IMR-90 (cell line): ENCODE results near the gene RABEP1. TPM values are rescaled to one million over a fixed set of nuclear protein-coding genes. Genes with fewer than 3 reads are reported as not detected.
A peak's percentile ranks its signal among the peaks of the same experiment; 100 is the strongest.

Source experiments
- ATAC-seq: fragments of 200-7000 bp; cut with Tn5 transposase; 2 replicates; pipeline ENCODE4 v1.9.1; 2020; ENCODE audit warnings: low read depth, mild to moderate bottlenecking, moderate library complexity
- BruUV-seq: library from RNA; stranded (reverse); fragments of 400-500 nt; replicated peaks from 2 replicates; lab custom pipeline; 2021; lab: Mats Ljungman, UMichigan
- CTCF ChIA-PET: fragments of 300-600 bp; formaldehyde crosslinking; extraction: SDS; loops from one replicate; lab custom pipeline; 2021; ENCODE audit warnings: antibody characterized with exemption; lab: Yijun Ruan, JAX
- POLR2A ChIA-PET: fragments of 300-600 bp; sonication (Branson Sonifier 250); formaldehyde crosslinking; loops from one replicate; lab custom pipeline; 2022; ENCODE audit warnings: antibody characterized with exemption; ENCODE audit not compliant: unreplicated experiment; lab: Charles Lee
- DNase-seq: peaks from one replicate; pipeline ENCODE4 v3.0.0; 2013
- H2AFZ ChIP-seq: replicated peaks from 2 replicates; pipeline ENCODE3; 2013; ENCODE audit warnings: low read length, mild to moderate bottlenecking; ENCODE audit not compliant: poor library complexity
- H2AK5ac ChIP-seq: 2 replicates; pipeline ENCODE4 v1.6.1; 2013; ENCODE audit warnings: low read depth, low read length, inconsistent platforms
- H2AK9ac ChIP-seq: replicated peaks from 2 replicates; pipeline ENCODE3; 2013; ENCODE audit warnings: mild to moderate bottlenecking, low read depth, low read length, moderate library complexity; ENCODE audit not compliant: poor library complexity
- H2BK120ac ChIP-seq: 2 replicates; pipeline ENCODE4 v1.6.1; 2013; ENCODE audit warnings: low read depth, low read length, inconsistent platforms
- H2BK15ac ChIP-seq: 3 replicates; pipeline ENCODE4 v1.6.1; 2013; ENCODE audit warnings: low read depth, low read length, inconsistent platforms
- H2BK20ac ChIP-seq: 2 replicates; pipeline ENCODE4 v1.6.1; 2013; ENCODE audit warnings: low read depth, mild to moderate bottlenecking, inconsistent platforms, low read length, moderate library complexity
- H2BK5ac ChIP-seq: 2 replicates; pipeline ENCODE4 v1.6.1; 2013; ENCODE audit warnings: mild to moderate bottlenecking, low read depth, low read length, inconsistent platforms; ENCODE audit not compliant: poor library complexity, severe bottlenecking
- H3K14ac ChIP-seq: replicated peaks from 2 replicates; pipeline ENCODE4 v1.6.1; 2013; ENCODE audit warnings: low read depth, low read length, inconsistent platforms
- H3K18ac ChIP-seq: 2 replicates; pipeline ENCODE4 v1.6.1; 2013; ENCODE audit warnings: low read depth, low read length, control low read depth
- H3K23ac ChIP-seq: 2 replicates; pipeline ENCODE4 v1.6.1; 2013; ENCODE audit warnings: low read depth, low read length, inconsistent platforms
- H3K27ac ChIP-seq: 2 replicates; pipeline ENCODE4 v1.5.1; 2013; ENCODE audit warnings: mild to moderate bottlenecking, control low read depth, low read length; ENCODE audit not compliant: insufficient read depth
- H3K27me3 ChIP-seq: 2 replicates; pipeline ENCODE4 v1.6.1; 2013; ENCODE audit warnings: low read length; ENCODE audit not compliant: control insufficient read depth, insufficient read depth
- H3K36me3 ChIP-seq: 2 replicates; pipeline ENCODE4 v1.6.1; 2013; ENCODE audit warnings: low read length, mixed read lengths; ENCODE audit not compliant: control insufficient read depth, insufficient read depth
- H3K4ac ChIP-seq: 2 replicates; pipeline ENCODE4 v1.6.1; 2013; ENCODE audit warnings: low read depth, low read length, inconsistent platforms
- H3K4me1 ChIP-seq: 2 replicates; pipeline ENCODE4 v1.6.1; 2013; ENCODE audit warnings: low read length, mixed read lengths; ENCODE audit not compliant: control insufficient read depth, insufficient read depth
- H3K4me2 ChIP-seq: 2 replicates; pipeline ENCODE4 v1.6.1; 2013; ENCODE audit warnings: low read depth, mild to moderate bottlenecking, control low read depth, low read length, moderate library complexity
- H3K4me3 ChIP-seq: 2 replicates; pipeline ENCODE4 v1.5.1; 2013; ENCODE audit warnings: low read depth, mild to moderate bottlenecking, control low read depth, low read length, moderate library complexity; ENCODE audit not compliant: insufficient read depth
- H3K56ac ChIP-seq: 2 replicates; pipeline ENCODE4 v1.6.1; 2013; ENCODE audit warnings: low read length, inconsistent platforms; ENCODE audit not compliant: insufficient read depth; ENCODE audit errors: extremely low read depth
- H3K79me1 ChIP-seq, 2 experiments: 2 replicates each; pipeline ENCODE4 v1.6.1; 2013; ENCODE audit warnings: low read length in 2 of 2, inconsistent platforms in 1 of 2, low read depth in 1 of 2
- H3K9ac ChIP-seq: 2 replicates; pipeline ENCODE4 v1.6.1; 2013; ENCODE audit warnings: low read depth, low read length, control low read depth
- H3K9me1 ChIP-seq: 2 replicates; pipeline ENCODE4 v1.6.1; 2013; ENCODE audit warnings: low read length, inconsistent platforms; ENCODE audit not compliant: insufficient read depth
- H3K9me3 ChIP-seq: 2 replicates; pipeline ENCODE4 v1.6.1; 2013; ENCODE audit warnings: low read length; ENCODE audit not compliant: control insufficient read depth, insufficient read depth
- H4K20me1 ChIP-seq: 2 replicates; pipeline ENCODE4 v1.6.1; 2013; ENCODE audit warnings: low read length, inconsistent platforms; ENCODE audit not compliant: insufficient read depth
- H4K5ac ChIP-seq: 2 replicates; pipeline ENCODE4 v1.6.1; 2013; ENCODE audit warnings: mild to moderate bottlenecking, low read depth, low read length, control low read depth
- H4K8ac ChIP-seq, 2 experiments: 2 replicates each; pipeline ENCODE4 v1.6.1; 2013; ENCODE audit warnings: low read depth in 2 of 2, low read length in 2 of 2, control low read depth in 1 of 2, inconsistent platforms in 1 of 2
- H4K91ac ChIP-seq: 2 replicates; pipeline ENCODE4 v1.6.1; 2013; ENCODE audit warnings: low read depth, low read length, inconsistent platforms; ENCODE audit not compliant: insufficient read depth
- CHD1 ChIP-seq: IDR thresholded peaks from 2 replicates; pipeline ENCODE4 v1.6.1; 2012; ENCODE audit warnings: low read depth, low read length, improper control_type of control experiment
- MAFK ChIP-seq: IDR thresholded peaks from 2 replicates; pipeline ENCODE4 v1.6.1; 2012; ENCODE audit warnings: low read depth, low read length, improper control_type of control experiment
- MXI1 ChIP-seq: IDR thresholded peaks from 2 replicates; pipeline ENCODE4 v1.6.1; 2012; ENCODE audit warnings: low read depth, mild to moderate bottlenecking, low read length, moderate library complexity, borderline replicate concordance
- NFE2L2 ChIP-seq: fragments of 150-350 bp; IDR thresholded peaks from 2 replicates; pipeline ENCODE4 v1.6.1; 2016; ENCODE audit warnings: low read depth, mild to moderate bottlenecking, low read length
- RCOR1 ChIP-seq: IDR thresholded peaks from 2 replicates; pipeline ENCODE4 v1.6.1; 2012; ENCODE audit warnings: mild to moderate bottlenecking, low read length, improper control_type of control experiment; ENCODE audit not compliant: insufficient replicate concordance
- USF2 ChIP-seq: fragments of 150-350 bp; IDR thresholded peaks from 2 replicates; pipeline ENCODE4 v1.6.1; 2017; ENCODE audit warnings: mild to moderate bottlenecking, antibody characterized with exemption, low read length, low read depth
- WGBS, 2 experiments: methylation state at CpG; one replicate each; pipeline versions ENCODE4 v1.1.5 to v1.1.7; 2013; ENCODE audit warnings: missing lambda C conversion rate in 2 of 2; ENCODE audit not compliant: insufficient read length in 1 of 2; ENCODE audit errors: extremely low coverage in 2 of 2; 5-methylcytosine and 5-hydroxymethylcytosine counted together
- dilution Hi-C: fragments of 300-500 bp; cut with HindIII; formaldehyde crosslinking; loops from one replicate; pipeline ENCODE4 v1.14.3; 2018; ENCODE audit warnings: low sequenced_read_pairs; ENCODE audit not compliant: unreplicated experiment
- in situ Hi-C: fragments of 300-500 bp; cut with MboI; formaldehyde crosslinking; loops from 3 replicates; pipeline ENCODE4 v1.14.3; 2019; ENCODE audit warnings: low sequenced_read_pairs, inconsistent platforms, mixed read lengths
- intact Hi-C: fragments of 100-400 bp; cut with micrococcal nuclease; formaldehyde crosslinking; loops from 2 replicates; pipeline ENCODE4 v1.10.0; 2022
- polyA plus RNA-seq, 3 experiments: library from polyadenylated mRNA; depleted of rRNA; stranded (reverse); fragments of >200 nt; gene quantifications; 2 replicates each; pipeline ENCODE4 v1.2.3, GENCODE V29; 2012; ENCODE audit warnings: low replicate concordance in 1 of 3
- total RNA-seq: library from RNA; depleted of rRNA; stranded (reverse); fragments of >200 nt; gene quantifications from 2 replicates; pipeline ENCODE4 v1.2.3, GENCODE V29; 2012

RABEP1 gene
- total and polyA plus RNA-seq, 2 of the 4 experiments (the other 2 are of a cell fraction) = 15.3 to 38.2 TPM

- CTCF ChIA-PET = no interaction called here
- dilution Hi-C loops = no loop called here
- no peak overlapping the region for H3K18ac ChIP-seq
- H3K56ac ChIP-seq = no peak overlapping the region
- no peak overlapping the region for H4K5ac ChIP-seq
- no peak overlapping the region for H3K23ac ChIP-seq
- POLR2A ChIA-PET = no interaction called here
- H2AK5ac ChIP-seq = 0 out of 2 replicates have a peak overlapping the region, but pooled peaks have one; percentile 4
- in situ Hi-C loops = no loop called here
- H4K8ac ChIP-seq = no peak overlapping the region
- H2AK9ac ChIP-seq = no peak overlapping the region
- no peak overlapping the region for H2BK20ac ChIP-seq
- BruUV-seq = no TSS peak
- H3K79me1 ChIP-seq = peaks cover 44 to 75% of the 10 kb centered on the region in 2 experiments
- no peak overlapping the region for H3K4me3 ChIP-seq
- H3K9me3 ChIP-seq = no peaks in the 10 kb centered on the region
- ATAC-seq (no peak), DNase-seq (no peak)
- H3K4me2 ChIP-seq = no peak overlapping the region
- no CpG with 5 or more reads among the region's 3 CpGs for WGBS, 2 experiments
- H3K9ac ChIP-seq = no peak overlapping the region
- H2BK15ac ChIP-seq = no peak overlapping the region
- peaks cover 10% of the 10 kb centered on the region; the same call in 1 of the 2 replicates for H4K20me1 ChIP-seq
- H2BK5ac ChIP-seq = no peak overlapping the region
- H3K4me1 ChIP-seq = peaks cover 6% of the 10 kb centered on the region
- H3K9me1 ChIP-seq = peaks cover 29% of the 10 kb centered on the region
- H2BK120ac ChIP-seq = no peak overlapping the region
- H3K4ac ChIP-seq = no peak overlapping the region
- H3K36me3 ChIP-seq = peaks cover 52% of the 10 kb centered on the region
- H3K27ac ChIP-seq = no peak overlapping the region
- TF ChIP-seq NFE2L2 = no peak
- TF ChIP-seq RCOR1 = no peak
- TF ChIP-seq USF2 = no peak
- no peak for TF ChIP-seq MAFK
- no peak for TF ChIP-seq MXI1
- no peak for TF ChIP-seq CHD1
- intact Hi-C loops = no loop called here
- no peak overlapping the region for H2AFZ ChIP-seq
- H4K91ac ChIP-seq = no peak overlapping the region
- no peaks in the 10 kb centered on the region for H3K27me3 ChIP-seq
- H3K14ac ChIP-seq = no peak overlapping the region
Observed at GRCh38 chr17:5425826-5426225, 143.7 kb downstream of the RABEP1 start.
